HG03097 (cell line): ENCODE results near the gene UBE2R2.
A peak's percentile ranks its signal among the peaks of the same experiment; 100 is the strongest.
"Not testable (repeated sequence)": the region's sequence is repeated elsewhere in the genome, so short reads cannot be mapped to it uniquely, and the experiment has no call there.

Source experiments
- ATAC-seq: cut with Tn5 transposase; IDR thresholded peaks from one replicate; pipeline ENCODE4 v1.9.1; 2021; ENCODE audit not compliant: unreplicated experiment, low FRiP score

Gene UBE2R2, protein sequence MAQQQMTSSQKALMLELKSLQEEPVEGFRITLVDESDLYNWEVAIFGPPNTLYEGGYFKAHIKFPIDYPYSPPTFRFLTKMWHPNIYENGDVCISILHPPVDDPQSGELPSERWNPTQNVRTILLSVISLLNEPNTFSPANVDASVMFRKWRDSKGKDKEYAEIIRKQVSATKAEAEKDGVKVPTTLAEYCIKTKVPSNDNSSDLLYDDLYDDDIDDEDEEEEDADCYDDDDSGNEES

GRCh38 chr9:33816327-33817252 lies at the start of gene UBE2R2:
Gene UBE2R2, plus strand, starts transcription at chr9:33817160. Its CDS starts 598 bp downstream, at chr9:33817758.
- peak; percentile 45 for ATAC-seq

DNA sequence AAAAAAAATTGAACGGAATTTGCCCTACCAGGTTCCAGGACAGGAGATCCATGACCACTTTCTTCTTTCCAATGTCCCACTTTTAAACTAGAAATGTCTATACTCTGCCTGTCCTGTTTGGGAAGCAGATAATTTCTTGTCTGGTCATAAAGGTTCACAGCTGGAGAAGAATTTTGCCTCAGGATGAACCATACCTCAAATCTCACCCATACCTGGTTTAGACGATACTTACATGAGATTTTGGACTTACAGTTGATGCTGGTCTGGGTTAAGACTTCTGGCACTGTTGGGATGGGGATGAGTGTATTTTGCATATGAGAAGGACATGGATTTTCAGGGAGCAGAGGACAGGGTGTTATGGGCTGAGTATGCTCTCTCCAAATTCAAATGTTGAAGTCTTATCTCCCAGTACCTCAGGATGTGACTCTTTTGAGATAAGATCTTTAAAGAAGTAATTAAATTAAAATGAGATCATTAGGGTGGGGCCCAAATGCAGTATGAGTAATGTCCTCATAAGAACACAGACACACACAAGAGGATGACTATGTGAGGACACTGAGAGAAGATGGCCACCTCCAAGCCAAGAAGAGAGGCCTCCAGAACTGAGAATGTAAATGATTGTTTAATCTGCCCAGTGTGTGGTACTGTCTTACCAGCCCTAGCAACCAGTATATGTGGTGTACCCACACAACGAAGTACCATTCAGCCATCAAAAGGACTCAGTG lies 46.6 kb upstream of the UBE2R2 start:
- ATAC-seq: not testable (repeated sequence)

- not testable (repeated sequence) for ATAC-seq
These were observed 43.8 kb upstream of the UBE2R2 start for GRCh38 chr9:33773135-33773534.

DNA sequence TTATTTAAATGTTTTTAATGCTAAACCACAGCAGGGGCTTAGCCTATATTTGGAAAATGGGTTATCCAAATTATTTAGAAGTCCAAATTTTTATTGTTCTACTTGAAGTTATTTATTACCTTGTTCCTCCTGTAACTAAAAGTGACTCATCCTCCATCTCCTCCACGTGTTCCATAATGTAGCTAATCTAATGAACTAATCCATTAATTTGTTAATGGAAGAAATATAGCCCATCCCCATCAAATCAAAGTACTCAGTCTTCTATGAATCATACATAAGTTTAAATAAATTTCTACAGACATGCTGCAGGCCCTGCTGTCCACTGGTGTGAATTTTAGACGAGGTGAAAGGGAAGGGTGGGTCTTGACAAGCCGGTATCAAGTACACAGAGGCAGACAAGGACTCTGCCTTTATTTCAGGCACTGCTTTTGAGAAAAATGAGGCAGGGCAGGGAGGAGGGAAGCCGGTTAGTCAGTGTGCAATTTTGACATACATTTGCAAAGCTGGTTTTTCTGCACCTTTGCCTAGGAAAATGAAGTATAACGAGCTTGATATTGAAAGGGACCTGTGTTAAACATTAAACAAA lies 42.8 kb upstream of the UBE2R2 start:
- not testable (repeated sequence) for ATAC-seq

DNA sequence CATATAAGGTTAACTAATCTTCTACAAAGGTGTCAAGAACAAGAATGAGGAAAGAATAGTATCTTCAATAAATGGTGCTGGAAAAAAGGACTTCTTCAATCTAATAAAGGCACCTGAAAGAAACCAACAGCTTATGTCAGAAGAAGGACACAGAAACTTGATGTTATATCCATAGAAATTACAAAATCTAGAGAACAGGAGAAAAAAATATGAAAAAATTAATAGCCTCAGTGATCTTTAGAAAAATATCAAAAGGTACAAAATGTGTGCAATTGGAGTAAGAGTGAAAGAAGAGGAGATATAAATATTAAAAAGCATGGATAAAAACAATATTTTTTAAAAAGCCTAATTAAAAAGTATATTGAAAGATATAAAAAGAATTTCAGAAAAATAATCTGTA lies 40.4 kb upstream of the UBE2R2 start:
- no peak for ATAC-seq

GRCh38 chr9:33778700-33779351 lies 38.1 kb upstream of the UBE2R2 start:
- ATAC-seq: no peak

GRCh38 chr9:33780276-33780675 lies 36.7 kb upstream of the UBE2R2 start:
- no peak for ATAC-seq

DNA sequence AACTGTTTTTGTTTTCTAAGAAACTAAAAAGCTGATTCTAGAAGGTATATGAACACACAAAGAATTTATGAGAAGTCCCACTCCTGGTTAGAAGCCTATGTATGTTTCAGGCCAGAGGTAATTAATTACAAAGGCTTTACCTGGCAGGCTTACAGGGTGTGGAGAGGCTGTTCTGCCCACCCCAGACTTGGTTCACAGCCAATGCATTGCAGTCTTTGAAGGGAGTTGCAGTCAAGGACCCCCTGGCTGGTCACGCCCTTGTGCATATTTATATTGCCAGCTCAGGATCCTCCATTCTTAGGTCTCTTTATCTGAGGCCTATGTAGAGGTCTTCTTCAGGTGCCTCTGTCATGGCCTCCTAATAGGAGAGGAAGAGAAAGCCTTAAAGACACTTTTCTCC lies 35.2 kb upstream of the UBE2R2 start:
- no peak for ATAC-seq

DNA sequence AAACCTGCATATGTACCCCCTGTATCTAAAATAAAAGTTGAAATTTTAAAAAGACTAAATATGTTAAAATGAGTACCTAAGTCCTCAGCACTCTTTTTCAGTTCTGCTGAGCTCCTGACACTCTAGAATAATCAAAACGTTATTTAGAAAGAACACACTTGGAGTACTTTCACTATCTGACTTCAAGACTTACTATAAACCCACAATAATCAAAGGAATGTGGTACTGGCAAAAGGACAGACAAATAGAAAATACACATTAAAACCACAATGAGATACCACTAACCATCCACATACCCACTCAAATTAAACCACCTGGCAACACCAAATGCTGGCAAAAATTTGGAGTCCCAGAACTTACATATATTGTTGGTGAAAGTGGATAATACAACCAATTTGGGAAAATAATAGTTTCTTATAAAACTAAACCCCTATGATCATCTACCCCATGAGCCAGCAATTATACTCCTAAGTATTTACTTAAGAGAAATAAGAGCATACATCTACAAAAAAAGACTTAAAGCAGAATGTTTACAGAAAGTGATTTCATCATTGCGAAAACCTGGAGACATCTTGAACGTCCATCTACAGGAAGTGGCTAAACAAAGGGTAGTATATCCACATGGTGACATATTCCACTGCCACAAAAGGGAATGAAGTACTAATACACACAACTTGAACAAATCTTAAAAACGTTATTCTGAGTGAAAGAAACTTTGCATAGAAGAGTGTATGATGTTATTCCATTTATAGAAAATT lies 34.4 kb upstream of the UBE2R2 start:
- no peak for ATAC-seq

GRCh38 chr9:33785914-33786313 lies 31.0 kb upstream of the UBE2R2 start:
- no peak for ATAC-seq

DNA sequence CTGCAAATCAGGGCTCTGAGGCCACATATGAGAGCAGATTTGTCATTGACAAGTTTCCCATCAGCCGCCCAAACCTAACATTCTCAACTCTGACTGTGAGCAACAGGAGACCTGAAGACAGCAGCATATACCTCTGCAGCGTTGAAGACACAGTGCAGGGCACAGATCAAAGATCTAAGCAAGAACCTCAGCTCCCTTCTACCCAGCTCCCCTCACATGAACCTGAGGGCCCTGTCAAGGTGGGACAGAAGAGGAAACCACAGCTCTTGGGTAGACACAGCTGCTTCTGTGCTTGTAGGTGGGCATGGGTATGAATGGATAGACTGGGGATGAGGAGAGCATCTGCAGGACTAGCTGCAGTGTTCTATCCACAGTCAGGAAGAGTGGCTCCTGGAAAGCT lies 30.3 kb upstream of the UBE2R2 start:
- no peak for ATAC-seq

DNA sequence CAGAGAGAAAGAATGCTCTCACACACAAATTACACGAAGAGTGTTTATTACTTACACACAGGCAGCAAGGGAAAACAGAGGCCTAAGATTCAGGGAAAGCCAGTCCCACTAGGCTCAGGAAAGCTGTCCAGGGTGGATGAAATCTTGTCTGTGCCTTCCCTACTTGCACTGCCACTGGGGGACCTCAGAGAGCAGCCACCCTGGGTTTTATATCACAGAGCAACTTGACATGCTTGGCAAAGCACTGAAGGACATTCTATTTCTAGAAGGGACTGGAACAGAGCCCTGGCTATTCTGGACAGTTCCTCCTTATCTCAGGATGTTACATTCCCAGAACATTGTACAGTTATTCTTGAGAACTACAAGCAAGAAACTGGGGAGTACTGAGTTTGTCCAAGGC lies 29.1 kb upstream of the UBE2R2 start:
- ATAC-seq: no peak

DNA sequence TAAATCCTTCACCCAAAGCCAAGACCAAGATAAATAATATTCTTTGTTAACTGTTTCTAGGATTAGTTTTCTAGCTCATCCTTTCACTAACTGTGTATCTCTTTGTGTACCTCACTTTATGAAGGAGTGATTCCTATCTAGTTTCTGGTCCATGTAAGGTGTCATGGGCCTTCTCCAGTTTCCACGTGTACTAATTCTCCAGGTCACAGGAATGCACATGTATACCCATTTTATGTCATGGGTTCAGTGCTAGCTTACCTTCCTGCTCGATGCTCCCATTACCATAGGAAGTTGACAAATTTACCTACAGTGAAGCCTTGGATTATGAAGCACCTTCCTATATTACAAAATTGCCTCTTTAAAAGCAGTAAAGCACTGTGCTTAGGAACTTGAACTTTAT lies 27.5 kb upstream of the UBE2R2 start:
- not testable (repeated sequence) for ATAC-seq

GRCh38 chr9:33791117-33791516 lies 25.8 kb upstream of the UBE2R2 start:
- no peak for ATAC-seq

GRCh38 chr9:33793496-33793895 lies 23.5 kb upstream of the UBE2R2 start:
- ATAC-seq: not testable (repeated sequence)

DNA sequence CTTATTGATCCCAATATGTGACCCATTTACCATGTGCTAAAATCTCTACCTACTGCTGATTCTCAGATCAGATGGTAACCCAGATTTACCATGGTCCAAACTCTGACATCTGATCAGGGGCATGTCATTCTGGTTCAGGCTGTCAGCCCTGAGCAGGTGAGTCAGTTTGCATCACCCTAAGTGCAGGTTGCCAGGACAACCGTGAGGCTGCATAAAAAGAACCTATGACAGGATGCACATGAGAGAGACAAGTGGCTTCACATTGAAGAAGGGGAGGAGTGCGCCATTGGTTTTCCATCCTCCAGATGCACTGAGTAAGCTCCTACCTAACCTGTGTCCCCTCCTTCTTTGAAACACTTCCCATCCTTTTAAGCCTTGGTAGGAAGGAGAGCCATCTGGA lies 22.4 kb upstream of the UBE2R2 start:
- ATAC-seq: no peak

DNA sequence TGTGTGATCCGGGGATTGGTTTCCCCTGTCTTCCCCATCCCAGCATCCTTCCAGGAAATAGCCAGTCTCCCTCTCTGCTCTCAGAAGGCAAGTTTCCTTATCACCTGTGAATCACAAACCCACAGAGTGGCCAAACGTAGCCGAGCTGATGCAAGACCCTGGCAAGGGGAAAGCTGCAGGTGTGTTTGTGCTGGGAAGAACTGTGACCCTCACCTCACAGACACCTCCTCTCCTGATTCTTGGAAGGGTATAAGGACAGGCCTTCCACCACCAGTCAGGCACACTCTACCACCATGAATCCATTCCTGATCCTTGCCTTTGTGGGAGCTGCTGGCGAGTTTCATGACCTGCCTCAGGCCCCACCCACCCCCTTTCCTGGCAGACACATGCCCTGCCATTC lies 21.7 kb upstream of the UBE2R2 start, which contains the start of gene PRSS3:
Gene PRSS3, plus strand, starts transcription at position 281 of the 400 bp plus-strand sequence. Its CDS starts 13 bp downstream, at position 294.
- no peak for ATAC-seq

DNA sequence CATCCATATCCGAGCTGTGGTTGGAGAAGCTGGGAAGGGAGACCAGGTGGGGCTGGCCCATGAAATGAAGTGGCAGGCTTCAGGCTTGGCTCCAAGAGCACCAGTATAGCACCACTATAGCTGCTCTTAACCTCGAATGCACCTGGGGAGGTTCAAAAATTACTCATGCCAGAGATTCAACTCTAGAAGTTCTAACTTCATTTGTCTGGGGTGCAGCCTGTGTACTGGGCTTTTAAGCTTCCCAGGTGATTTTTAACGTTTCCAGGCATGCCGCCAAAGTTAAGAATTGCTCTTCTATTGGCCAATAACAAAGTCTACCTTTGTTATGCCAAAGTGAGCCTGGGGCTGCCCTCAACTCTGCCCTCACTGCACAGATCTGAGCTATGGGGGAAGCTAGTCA lies 21.1 kb upstream of the UBE2R2 start:
- ATAC-seq: no peak

- not testable (repeated sequence) for ATAC-seq
These were observed 20.3 kb upstream of the UBE2R2 start for GRCh38 chr9:33796679-33797078.
